Activated CD4-positive, alpha-beta T cell treated with anti-CD3 and anti-CD28 coated beads, Interleukin-2, amount 50 U/mL, for 24 hours (primary cell): ENCODE measurements around the gene AKR1B1.
A peak's percentile ranks its signal among the peaks of the same experiment; 100 is the strongest.

Experiments used
- DNase-seq, 2 donors: peaks; one replicate each; pipeline ENCODE4 v3.0.0-alpha.2; 2020; ENCODE audit warnings: low read depth in 1 of 2, low spot score in 1 of 2

AKR1B1 gene

DNA sequence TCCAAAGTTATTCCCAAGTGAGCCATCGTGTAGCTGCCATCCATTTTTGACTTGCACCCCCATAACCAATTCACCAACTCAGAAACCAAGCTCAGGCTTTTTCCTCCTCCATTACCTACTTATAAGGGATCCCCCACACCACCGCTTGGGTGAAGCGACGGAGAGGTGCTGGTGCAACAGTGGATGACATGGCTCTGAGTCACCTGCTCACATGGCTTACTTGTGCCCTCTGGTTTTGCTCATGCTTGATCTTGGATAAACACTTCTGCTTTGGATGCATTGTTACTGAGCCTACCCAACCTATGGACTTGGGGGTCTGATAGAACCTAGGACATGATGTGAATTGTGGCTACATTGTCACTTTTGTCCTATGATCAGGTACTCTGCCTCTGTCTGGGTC is 12.0 kb upstream of the AKR1B1 start:
- DNase-seq: no peak

DNA sequence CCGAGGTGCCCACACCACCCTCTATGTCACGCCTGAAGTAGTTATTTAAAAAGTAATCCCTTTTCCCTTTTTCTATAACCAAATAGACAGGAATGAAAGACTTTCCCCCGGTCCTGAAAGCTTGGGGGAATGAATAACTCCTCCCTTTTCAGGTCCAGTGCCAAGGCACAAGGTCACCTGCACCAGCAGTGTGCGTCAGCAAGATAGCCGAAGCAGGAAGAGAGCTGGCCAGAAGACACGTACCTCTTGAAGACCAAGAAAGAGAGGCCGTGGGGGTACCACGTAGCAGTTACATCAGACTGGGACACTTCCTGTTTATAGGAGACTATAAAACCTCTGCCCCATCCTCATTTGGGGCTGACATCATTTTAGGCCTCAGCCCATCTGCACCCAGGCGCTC is 10.7 kb upstream of the AKR1B1 start:
- no peak for DNase-seq

DNA sequence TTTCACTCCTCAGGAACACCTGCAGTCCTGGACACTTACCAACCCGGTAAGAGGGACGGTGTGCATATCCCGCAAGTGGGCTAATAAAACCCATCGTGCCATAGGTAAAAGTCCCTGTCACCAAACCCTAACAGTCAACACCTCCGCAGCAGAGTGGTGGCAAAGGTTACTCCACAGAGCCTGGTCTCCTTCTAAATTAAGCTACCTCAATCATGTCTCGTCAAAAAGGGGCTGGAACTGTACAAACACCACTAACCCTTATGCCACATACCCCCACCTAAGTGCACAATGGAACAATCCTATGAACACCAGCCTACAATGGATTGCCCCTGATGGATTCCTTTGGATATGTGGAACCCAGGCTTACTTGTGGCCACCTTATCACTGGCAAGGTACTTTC is 9.6 kb upstream of the AKR1B1 start:
- no peak for DNase-seq

DNA sequence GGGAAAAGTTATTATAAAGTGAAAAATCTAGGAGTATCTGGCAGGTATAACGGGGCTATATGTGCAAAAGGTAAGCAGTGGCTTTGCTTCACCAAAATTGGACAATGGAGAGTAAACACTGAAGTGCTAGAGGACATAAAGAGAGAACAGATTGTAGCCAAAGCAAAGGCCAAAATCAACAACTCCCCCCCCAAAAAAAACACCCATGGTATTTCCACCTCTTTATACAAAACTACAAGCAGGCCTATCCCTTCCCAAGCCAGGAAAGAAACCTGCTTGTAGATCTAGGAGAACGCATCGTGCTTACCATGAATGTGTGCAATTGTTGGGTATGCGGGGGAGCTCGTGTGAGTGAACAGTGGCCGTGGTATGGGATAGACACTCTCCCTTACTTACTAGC is 9.2 kb upstream of the AKR1B1 start:
- DNase-seq: no peak

DNA sequence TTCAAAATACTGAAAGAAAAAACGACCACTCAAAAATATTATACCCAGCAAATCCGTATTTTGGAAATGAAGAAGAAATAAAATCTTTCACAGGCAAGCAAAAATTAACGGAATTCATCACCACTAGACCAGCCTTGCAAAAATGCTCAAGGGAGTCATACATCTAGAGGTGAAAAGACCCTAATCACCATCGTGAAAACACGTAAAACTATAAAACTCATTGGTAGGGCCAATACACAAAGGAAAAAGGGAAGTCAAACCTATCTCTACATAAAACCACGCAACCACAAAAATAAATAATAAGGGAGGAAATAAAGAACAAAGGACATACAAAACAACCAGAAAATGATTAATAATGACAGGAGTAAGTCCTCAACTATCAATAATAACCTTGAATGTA is 6.6 kb upstream of the AKR1B1 start:
- no peak for DNase-seq

DNA sequence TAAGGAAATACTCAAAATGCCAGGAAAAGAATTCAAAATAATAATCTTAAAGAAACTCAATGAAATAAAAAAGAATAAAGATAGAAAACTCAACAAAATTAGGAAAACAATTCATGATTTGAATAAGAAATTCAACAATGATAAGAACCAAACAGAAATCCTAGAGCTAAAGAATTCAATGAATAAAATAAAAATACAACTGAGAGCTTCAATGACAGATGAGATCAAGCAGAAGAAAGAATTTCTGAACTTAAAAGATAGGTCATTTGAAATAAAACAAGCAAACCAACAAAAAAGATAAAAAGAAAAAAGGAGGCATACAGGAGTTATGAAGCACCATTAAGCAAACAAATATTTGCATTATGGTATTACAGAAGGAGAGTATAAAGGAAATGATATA is 5.6 kb upstream of the AKR1B1 start:
- no peak for DNase-seq

DNA sequence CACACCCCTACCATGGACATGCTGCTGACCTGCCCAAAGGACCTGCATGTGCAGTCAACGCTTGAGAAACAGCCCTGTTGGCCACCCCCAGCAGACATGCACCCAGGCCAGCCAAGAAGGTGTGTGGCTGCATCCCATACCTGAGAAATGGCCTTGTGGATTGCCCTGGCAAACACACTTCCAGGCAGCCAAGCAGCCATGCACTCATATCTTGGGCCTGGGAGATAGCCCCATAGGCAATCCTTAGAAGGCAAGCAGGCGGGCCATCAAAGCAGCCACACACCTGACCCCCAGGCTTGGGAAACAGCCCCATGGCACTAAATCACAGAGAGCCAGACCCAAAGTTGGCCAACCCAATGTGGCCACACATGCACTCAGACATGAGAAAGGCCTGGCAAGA is 4.9 kb upstream of the AKR1B1 start:
- no peak for DNase-seq

DNA sequence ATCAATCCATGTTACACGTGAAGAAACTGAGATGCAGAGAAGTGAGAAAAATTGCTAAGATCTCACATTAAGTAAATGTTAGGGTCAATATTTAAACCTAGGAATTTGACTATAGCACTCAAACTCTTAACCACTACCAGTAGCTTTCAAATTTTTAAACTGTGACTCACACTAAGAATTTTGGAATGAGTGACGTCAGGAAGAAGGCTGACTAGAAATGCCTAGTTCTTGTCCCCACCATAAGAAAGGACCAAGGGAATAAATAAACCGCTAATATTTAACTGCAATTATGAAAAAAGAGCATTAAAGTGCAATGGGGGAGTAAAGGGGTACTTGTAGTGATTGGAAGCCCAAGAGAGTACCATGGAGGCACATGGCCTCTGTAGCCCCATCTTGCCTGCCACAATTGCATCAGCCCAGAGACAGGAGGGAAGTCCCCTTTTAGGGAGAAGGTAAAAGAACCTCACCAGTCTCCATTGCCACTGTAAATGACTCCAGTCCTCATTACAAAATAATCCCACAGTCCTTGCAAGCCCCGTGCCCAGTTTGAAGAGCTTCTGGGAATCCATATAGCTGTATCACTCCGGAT is 3.5 kb upstream of the AKR1B1 start:
- no peak for DNase-seq

DNA sequence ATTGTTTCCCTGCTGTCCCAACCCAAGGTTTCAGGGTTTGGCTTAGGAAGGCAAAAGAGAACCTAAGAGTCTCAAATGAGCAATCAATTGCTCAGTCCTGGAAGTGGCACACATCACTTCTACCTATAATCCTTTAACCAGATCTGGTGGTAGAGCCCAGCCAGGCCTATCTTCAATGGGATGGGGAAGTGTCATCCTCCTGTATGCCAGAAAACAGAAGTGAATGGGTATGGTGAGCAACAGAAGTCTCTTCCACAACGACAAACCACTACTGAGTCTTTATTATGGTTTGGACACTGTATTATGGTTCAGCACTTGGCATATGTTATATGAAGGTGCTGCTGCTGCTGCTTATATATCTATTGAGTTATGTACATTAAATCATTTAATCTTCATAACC is 3.0 kb upstream of the AKR1B1 start:
- DNase-seq: no peak

DNA sequence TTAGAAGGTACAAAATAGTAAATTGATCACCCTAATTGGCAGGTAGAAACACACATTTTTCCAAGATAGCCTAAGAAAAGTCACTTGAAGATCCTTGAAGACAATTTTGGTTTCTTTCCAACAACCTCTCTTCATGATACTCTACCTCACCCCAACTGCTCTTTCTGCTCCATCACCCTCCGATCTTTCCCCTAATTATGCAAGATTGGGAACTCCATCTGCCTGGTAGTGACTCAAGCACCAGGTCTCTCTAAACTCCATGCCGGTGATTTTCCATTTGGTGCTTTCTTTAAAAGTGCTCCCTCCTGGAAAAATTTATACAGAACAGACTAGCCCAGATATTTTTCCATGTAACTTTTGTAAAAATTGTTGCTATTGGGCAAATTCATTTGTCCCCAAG is 1.1 kb upstream of the AKR1B1 start:
- no peak for DNase-seq

DNA sequence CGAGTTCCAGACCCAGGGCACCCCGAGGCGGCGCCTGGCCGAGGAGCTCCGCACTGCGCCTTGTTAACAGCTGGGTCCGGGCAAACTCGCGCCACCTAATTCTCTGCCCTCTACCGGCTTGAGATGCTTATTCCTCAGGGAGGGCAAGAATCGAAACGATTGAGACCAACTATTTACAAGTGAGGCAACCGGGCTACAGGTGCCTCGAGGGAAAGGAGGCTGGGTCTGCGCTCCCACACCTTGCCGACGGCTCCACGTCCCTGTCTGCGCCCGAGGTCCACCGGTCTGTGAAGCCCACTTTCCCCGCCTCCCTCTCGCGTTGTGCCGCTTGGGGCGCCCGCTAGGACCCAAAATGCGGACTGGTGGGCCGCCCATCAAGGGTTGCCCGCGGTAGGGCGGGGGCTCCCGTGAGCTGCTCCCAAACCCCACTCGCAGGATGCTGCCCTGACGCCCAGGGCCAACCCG is 527 bp downstream of the AKR1B1 start:
- peak; percentile 24 to 29 for DNase-seq

DNA sequence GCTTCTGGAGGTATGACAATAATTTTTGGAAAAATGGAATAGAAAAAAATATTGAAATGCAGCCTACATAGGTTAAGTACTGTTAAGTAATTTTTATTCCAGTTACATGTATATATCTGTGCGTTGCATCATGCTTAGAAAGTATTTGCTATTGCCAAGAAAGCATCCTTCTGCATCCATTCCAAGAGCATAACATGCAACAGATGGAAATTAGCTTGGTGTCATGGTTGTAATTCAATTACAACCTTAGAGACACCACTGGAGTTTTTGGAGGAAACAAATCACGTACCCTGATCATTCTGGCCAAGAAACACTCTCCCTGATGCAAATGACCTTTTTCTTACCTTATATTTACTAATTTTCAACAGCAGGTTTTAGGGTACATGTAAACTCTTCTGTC is 1.7 kb downstream of the AKR1B1 start:
- DNase-seq: no peak

DNA sequence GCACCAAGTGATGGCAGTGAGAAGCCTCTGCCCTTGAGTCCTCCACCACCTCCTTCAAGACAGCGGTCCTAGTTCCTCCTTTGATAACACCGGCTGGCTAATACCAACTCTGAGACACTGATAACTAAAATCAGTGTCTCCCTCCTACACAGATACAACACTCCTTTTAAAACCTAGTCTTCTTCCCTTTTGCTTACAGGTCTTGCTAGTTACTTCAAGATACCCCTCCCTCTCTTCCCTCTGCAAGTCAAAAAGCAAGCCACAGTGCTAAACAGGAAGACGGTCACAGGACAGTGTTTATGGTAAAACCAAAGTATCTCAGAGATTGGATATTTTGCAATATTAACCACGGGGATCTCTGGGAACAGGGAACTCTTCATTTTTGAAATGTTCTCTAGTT is 4.6 kb downstream of the AKR1B1 start:
- DNase-seq: no peak

DNA sequence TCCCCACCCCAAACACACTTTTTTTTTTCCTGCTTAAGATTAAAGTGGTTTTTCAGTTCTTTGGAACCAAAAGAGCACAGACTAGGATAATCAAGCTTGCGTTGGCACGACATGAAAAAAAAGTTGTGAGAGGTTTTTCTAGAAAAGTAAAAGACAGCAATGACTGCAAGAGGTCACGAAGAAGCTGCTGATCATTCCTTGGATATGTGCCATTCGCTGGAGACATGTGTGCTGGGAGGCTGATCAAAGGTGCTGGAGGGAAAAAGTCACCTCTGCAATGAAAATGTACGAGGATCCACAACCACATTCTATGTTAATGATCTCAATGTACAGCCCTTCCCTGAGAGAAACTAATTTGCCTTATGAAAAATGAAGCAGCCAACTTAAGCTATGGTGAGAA is 5.4 kb downstream of the AKR1B1 start:
- no peak for DNase-seq

DNA sequence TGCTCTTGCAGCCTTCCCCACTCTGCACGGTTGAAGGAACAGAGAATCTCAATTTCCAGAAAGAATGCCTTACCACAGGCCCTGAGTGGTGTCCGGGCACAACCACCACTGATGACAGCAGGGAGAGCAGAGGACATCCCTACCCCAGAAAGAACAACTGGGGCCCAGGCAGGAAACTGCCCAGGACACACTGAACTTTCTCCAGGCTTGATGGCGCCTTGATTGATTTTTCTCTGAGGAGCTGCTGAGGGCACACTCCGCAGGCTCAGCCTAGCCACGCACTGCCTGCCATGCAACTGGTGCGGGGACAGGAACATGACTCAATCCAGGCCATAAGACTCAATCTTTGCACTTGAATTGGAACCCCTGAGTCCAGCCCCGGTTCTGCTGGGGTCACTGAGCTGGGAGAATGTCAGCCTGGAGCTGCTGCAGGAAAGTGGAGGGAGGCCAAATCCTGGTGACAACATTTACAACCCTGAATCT is 5.9 kb downstream of the AKR1B1 start:
- no peak for DNase-seq

DNA sequence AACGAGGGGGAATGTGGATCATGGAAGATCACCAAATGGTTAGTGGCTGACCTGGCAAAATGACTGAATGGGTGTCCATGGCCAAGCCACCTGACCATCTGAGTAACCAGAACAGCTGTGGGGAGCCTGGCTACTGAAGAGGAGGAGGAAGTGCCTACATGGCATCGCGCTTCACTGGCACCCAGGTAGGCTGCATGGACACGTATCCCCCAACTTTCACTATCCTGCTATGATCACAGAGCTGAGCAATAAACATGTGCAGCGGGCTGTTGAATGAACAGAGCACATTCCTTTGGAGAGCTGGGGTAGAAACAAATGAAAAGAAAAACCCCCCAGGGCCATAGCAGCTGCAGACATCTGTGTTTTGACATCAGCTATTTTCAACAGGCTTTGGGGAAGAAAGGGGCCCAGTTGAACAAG is 6.5 kb downstream of the AKR1B1 start:
- DNase-seq: no peak

DNA sequence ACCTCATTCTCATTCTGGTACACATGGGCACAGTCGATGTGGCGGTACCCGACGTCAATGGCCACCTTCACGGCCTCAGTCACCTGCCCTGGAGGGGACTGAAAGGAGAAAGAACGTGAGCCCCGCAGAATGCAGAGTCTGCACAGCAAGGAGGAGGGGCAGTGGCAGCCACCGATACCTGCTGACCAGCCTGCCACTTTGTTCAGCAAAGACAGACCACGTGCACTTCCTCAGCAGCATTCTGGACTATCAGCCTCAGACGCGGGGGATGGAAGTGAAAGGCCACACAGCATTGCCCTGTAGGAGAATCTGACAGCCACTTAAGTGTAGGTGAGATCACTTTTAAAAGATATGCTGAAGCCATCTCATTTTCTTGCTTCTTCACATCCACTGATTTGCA is 7.2 kb downstream of the AKR1B1 start:
- no peak for DNase-seq

DNA sequence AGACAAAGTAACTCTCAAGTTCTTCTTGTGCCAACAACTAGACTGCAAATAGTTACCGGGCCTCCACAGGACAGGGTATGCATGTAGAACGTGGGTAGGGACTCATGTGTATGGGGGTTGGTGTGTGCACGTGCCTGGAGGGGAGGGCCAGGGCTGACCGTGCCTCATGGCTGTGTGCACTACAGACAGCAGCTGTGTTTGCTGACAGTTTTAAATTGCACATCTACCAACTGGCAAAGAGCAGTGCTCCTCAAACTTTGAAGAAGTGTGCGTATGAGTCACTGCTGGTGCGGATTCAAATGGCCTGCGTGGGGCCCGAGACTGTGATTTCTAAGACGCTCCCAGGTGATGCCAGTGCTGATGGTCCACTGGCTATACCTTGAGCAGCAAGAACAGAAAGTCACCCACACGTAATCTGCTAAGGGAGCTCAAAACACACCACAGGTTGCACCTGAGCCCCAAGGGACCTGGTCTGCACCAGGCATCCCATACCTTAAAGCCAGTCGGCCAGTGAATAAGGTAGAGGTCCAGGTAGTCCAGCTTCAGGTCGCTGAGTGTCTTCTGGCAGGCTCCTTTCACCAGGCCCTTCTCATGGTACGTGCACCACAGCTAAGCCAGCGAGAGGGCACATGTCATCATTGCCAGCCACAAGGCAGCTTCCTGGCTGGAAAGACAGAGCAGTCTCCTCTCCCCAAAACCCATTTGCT is 8.5 kb downstream of the AKR1B1 start:
- no peak for DNase-seq

DNA sequence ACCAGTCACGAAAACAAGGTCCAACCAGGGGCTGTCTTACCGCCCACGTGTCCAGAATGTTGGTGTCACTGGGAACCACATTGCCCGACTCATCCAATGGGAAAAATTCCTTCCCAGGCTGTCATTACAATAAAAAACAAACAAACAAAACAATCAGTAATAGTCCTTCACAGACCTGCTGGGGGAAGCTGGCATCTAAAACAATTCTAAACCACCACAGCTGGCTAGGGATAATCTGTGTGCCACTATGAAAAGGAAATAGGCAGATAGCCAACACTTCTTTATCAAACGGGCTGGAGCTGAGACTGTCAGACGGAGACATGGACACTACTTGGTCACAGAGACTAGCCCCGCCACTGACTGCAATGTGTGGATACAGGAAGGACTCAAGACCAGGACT is 9.2 kb downstream of the AKR1B1 start:
- no peak for DNase-seq

DNA sequence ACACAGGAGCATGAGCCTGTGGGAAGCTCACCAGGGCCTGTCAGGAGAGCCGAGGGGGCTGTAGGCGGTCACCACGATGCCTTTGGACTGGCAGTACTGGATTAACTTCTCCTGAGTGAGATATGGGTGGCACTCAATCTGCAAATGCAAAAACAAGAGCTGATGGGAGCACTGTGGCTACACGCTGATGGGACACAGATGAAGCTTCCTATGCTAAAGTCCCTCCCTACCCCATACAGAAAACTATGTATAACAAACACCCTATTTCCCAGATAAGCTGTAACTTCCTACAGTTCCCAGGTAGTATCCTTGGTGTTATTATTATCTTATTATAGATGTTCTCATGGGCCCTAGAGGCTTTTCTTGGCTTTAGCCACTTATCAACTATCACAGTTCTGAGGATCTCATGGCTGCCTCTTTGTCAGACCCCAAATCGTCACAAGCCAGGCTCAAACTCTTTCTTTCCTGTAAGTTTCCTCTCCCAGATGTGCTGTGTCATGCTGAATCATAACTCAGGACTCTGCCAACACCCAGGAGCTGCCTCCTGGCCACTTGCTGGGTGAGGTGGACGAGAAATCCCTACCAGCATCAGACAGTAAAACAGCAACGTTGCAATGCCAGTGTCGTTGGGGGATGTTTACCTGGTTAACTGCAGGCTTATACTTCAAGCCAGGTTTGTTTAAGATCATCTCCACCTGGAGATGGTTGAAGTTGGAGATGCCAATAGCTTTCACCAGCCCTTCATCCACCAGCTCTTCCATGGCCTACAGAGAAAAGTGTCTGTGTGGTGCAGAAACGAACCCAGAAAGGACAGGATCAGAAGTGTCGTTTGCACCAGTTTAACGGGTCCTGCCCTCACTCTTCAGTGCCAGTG is 10.3 kb downstream of the AKR1B1 start:
- no peak for DNase-seq

DNA sequence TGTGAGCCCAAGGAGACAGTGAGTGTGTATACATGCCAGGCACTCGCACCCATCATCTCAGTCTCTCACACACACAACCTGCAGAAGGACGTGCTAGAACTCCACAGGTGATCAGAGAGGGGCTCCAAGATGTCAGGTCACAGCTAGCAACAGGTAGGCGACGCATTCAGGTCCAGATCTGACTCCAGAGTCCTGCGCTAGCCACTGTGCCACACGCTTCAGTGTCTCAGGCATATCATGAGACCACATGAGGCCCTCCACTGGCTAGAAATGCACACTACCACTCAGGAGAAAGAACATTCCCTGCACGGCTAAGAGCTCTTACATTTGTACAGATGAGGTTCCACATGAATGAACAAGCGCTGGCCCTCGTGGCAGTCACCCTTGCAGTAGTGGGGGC is 11.5 kb downstream of the AKR1B1 start:
- no peak for DNase-seq

DNA sequence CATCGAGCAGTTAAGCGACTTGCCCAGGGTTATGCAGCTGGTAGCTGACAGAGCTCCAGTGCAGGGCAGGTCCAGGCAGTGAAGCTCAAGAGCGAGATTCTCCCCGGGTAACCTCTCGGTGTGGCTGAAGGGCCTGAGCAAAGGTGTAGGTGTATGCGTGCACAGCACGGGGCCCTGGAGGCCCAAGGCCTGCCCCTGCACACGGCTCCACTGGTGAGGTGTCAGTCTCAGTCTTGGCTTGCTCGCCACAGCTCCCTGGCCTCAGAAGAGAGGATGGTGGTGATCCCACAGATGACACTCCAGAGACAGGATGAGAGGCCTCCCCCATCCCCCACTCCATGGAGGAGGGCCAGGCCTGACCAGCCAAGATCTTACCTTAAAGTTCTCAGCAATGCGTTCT is 12.0 kb downstream of the AKR1B1 start:
- DNase-seq: no peak
